Vagina (tissue), 2 donors: ENCODE results near the gene TMEM63B. TPM values are rescaled to one million over a fixed set of nuclear protein-coding genes. Genes with fewer than 3 reads are reported as not detected.
"Not testable (repeated sequence)": the region's sequence is repeated elsewhere in the genome, so short reads cannot be mapped to it uniquely, and the experiment has no call there.

ENCODE experiments used
- DNase-seq, 2 donors: peaks; one replicate each; pipeline ENCODE4 v3.0.0-alpha.2; 2017; ENCODE audit errors: extremely low spot score in 2 of 2
- H3K27ac ChIP-seq: fragments of 200-600 bp; sonication (generic); one replicate; pipeline ENCODE4 v1.5.1; 2019
- H3K27me3 ChIP-seq: fragments of 200-600 bp; sonication (generic); one replicate; pipeline ENCODE4 v1.5.1; 2019
- H3K36me3 ChIP-seq, 2 donors: fragments of 200-600 bp; sonication (generic); one replicate each; pipeline ENCODE4 v1.5.1; 2017 to 2019
- H3K4me1 ChIP-seq: fragments of 200-600 bp; sonication (generic); one replicate; pipeline ENCODE4 v1.5.1; 2019
- H3K4me3 ChIP-seq, 2 donors: fragments of 200-600 bp; sonication (generic); 1 replicate in 1 of 2; 2 replicates in 1 of 2; pipeline ENCODE4 v1.5.1; 2016 to 2019
- H3K9me3 ChIP-seq: fragments of 200-600 bp; sonication (generic); one replicate; pipeline ENCODE4 v1.5.1; 2019
- CTCF ChIP-seq, 3 experiments: fragments of 450-650 bp in 2 of 3; fragments of 200-600 bp in 1 of 3; sonication (generic) in 1 of 3; IDR thresholded peaks; one replicate each; pipeline ENCODE4 v1.5.1; 2017 to 2019; ENCODE audit warnings: antibody characterized with exemption in 3 of 3, mild to moderate bottlenecking in 2 of 3, moderate library complexity in 2 of 3
- POLR2A ChIP-seq, 2 donors: fragments of 450-650 bp; IDR thresholded peaks; one replicate each; pipeline ENCODE4 v1.6.1; 2017; ENCODE audit warnings: antibody characterized with exemption in 2 of 2, mild to moderate bottlenecking in 2 of 2, moderate library complexity in 2 of 2
- POLR2AphosphoS5 ChIP-seq, 2 donors: sonication (generic); formaldehyde crosslinking; IDR thresholded peaks; one replicate each; pipeline ENCODE4 v1.9.0; 2017; ENCODE audit warnings: antibody characterized with exemption in 2 of 2, mild to moderate bottlenecking in 2 of 2, low read depth in 1 of 2; ENCODE audit not compliant: insufficient read depth in 1 of 2
- intact Hi-C: fragments of 100-400 bp; cut with DNase I; formaldehyde crosslinking; loops from one replicate; pipeline ENCODE4 v1.15.1; 2023
- total RNA-seq: library from RNA; depleted of rRNA; stranded (reverse); fragments of >200 nt; gene quantifications from one replicate; pipeline ENCODE4 v1.2.3, GENCODE V29; 2016

The TMEM63B gene
- total RNA-seq, 1 donor from 2014 or later: 32.4 TPM

- Histone ChIP-seq H3K4me1 (no peaks in the 10 kb centered on the region), H3K4me3 (no peak overlapping the region), H3K27me3 (no peaks in the 10 kb centered on the region), H3K9me3 (no peaks in the 10 kb centered on the region), H3K36me3 (peaks cover 0 to 38% of the 10 kb centered on the region in 2 donors), H3K27ac (no peak overlapping the region)
- intact Hi-C loops: no loop called here
- no peak for TF ChIP-seq POLR2A (IDR thresholded peaks at IDR 0.05)
- DNase-seq: no peak
These were observed 11.5 kb downstream of the TMEM63B start for GRCh38 chr6:44138717-44139350.

- Histone ChIP-seq H3K27me3 (no peaks in the 10 kb centered on the region), H3K4me3 (no peak overlapping the region), H3K27ac (no peak overlapping the region), H3K4me1 (no peaks in the 10 kb centered on the region), H3K9me3 (no peaks in the 10 kb centered on the region), H3K36me3 (peaks cover 0 to 38% of the 10 kb centered on the region in 2 donors)
- intact Hi-C loops: no loop called here
- TF ChIP-seq CTCF (IDR thresholded peaks at IDR 0.05) (no peak), POLR2AphosphoS5 (IDR thresholded peaks at IDR 0.05; ENCODE audit: insufficient read depth in 1 of 2, low read depth in 1 of 2) (no peak), POLR2A (IDR thresholded peaks at IDR 0.05) (no peak)
- no peak for DNase-seq
These were observed 12.0 kb downstream of the TMEM63B start for GRCh38 chr6:44139351-44139743.

- DNase-seq: no peak
- H3K27ac ChIP-seq: no peak overlapping the region
- no peaks in the 10 kb centered on the region for H3K4me1 ChIP-seq
- no peaks in the 10 kb centered on the region for H3K27me3 ChIP-seq
- TF ChIP-seq POLR2A (IDR thresholded peaks at IDR 0.05): no peak
- no peak for TF ChIP-seq POLR2AphosphoS5 (IDR thresholded peaks at IDR 0.05; ENCODE audit: insufficient read depth in 1 of 2, low read depth in 1 of 2)
- no peak for TF ChIP-seq CTCF (IDR thresholded peaks at IDR 0.05)
- no peak overlapping the region for H3K4me3 ChIP-seq
- peaks cover 0 to 26% of the 10 kb centered on the region in 2 donors for H3K36me3 ChIP-seq
- no peaks in the 10 kb centered on the region for H3K9me3 ChIP-seq
- intact Hi-C loops: no loop called here
These were observed 15.5 kb downstream of the TMEM63B start for GRCh38 chr6:44142835-44143234.

GRCh38 chr6:44143731-44144130 is 16.4 kb downstream of the TMEM63B start:
- intact Hi-C loops: no loop called here
- Histone ChIP-seq H3K9me3 (no peaks in the 10 kb centered on the region), H3K27me3 (no peaks in the 10 kb centered on the region), H3K27ac (no peak overlapping the region), H3K36me3 (peaks cover 0 to 27% of the 10 kb centered on the region in 2 donors), H3K4me3 (no peak overlapping the region), H3K4me1 (no peaks in the 10 kb centered on the region)
- TF ChIP-seq POLR2AphosphoS5 (IDR thresholded peaks at IDR 0.05; ENCODE audit: insufficient read depth in 1 of 2, low read depth in 1 of 2) (no peak), POLR2A (IDR thresholded peaks at IDR 0.05) (no peak), CTCF (IDR thresholded peaks at IDR 0.05) (no peak)
- DNase-seq: no peak

GRCh38 chr6:44144536-44144935 is 17.2 kb downstream of the TMEM63B start:
- H3K27ac ChIP-seq, intact Hi-C loops, H3K4me3 ChIP-seq, H3K4me1 ChIP-seq, H3K27me3 ChIP-seq, H3K9me3 ChIP-seq, DNase-seq: not testable (repeated sequence)
- peaks cover 0 to 27% of the 10 kb centered on the region in 2 donors for H3K36me3 ChIP-seq

GRCh38 chr6:44145839-44146238 is 18.5 kb downstream of the TMEM63B start:
- no peak overlapping the region for H3K27ac ChIP-seq
- H3K27me3 ChIP-seq: no peaks in the 10 kb centered on the region
- no peak for TF ChIP-seq CTCF (IDR thresholded peaks at IDR 0.05)
- TF ChIP-seq POLR2AphosphoS5 (IDR thresholded peaks at IDR 0.05; ENCODE audit: insufficient read depth in 1 of 2, low read depth in 1 of 2): no peak
- no peak for TF ChIP-seq POLR2A (IDR thresholded peaks at IDR 0.05)
- H3K9me3 ChIP-seq: no peaks in the 10 kb centered on the region
- H3K4me1 ChIP-seq: no peaks in the 10 kb centered on the region
- no peak overlapping the region for H3K4me3 ChIP-seq
- intact Hi-C loops: no loop called here
- H3K36me3 ChIP-seq: peaks cover 0 to 23% of the 10 kb centered on the region in 2 donors
- DNase-seq: no peak
